ENCODE results near the gene MUL1. TPM values are rescaled to one million over a fixed set of nuclear protein-coding genes. Genes with fewer than 3 reads are reported as not detected.

Gene MUL1
- 10 to 100 TPM; 24.5 to 71.3 (median 42.7) TPM for total RNA-seq

GRCh38 chr1:20507564-20508410 is at the start of gene MUL1:
Gene MUL1, minus strand, starts transcription at chr1:20508151. Its CDS starts 127 bp downstream, at chr1:20508024.
- Histone ChIP-seq H3K4me3 (peak within 1 kb of the TSS; percentile 72 to 99 (median 82)), H3K27me3 (peaks cover 0 to 17% (median 2%) of the 10 kb centered on the region in 4 donors), H3K4me1 (peaks cover 31 to 46% (median 46%) of the 10 kb centered on the region in 4 donors), H3K9me3 (no peaks in the 10 kb centered on the region), H3K36me3 (peaks cover 0 to 23% (median 8%) of the 10 kb centered on the region in 4 donors), H3K27ac (replicated peaks in 1 of 4) (peak within 1 kb of the TSS; percentile 89 to 94 (median 89))
- DNase-seq (ENCODE audit: extremely low spot score): peak; percentile 99
- TF ChIP-seq EP300 (IDR thresholded peaks at IDR 0.05) (no peak), POLR2AphosphoS5 (IDR thresholded peaks at IDR 0.05) (peak; percentile 96), CTCF (IDR thresholded peaks at IDR 0.05) (no peak), POLR2A (IDR thresholded peaks at IDR 0.05; ENCODE audit: low read depth) (peak; percentile 64)
- intact Hi-C loops (cut with DNase I): no loop called here
- WGBS: 1% methylated on average over 27 of the region's 58 CpGs

DNA sequence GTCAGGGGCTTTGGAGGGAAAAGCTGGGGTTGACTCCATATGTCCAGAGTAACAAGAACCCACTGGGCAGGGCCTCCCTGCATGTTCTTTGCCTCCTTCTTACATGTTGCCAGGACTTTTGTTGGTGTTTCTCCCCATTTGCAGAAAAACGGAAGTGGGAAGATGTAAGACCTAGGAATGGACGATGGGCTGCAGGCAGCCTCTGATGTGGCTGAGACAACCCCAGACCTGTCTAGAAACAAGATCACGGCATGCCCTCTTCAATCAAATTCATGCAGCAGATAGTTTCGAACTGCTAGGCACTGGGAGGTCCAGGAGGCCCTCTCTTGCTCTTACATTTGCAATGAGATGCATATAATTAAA is 47.8 kb upstream of the MUL1 start:
- 83% methylated on average over 4 of the region's 4 CpGs for WGBS
- TF ChIP-seq EP300 (IDR thresholded peaks at IDR 0.05) (no peak), POLR2AphosphoS5 (IDR thresholded peaks at IDR 0.05) (no peak), CTCF (IDR thresholded peaks at IDR 0.05) (no peak), POLR2A (IDR thresholded peaks at IDR 0.05; ENCODE audit: low read depth) (no peak)
- H3K4me3 ChIP-seq: no peak overlapping the region

GRCh38 chr1:20555025-20555757 is 47.2 kb upstream of the MUL1 start:
- TF ChIP-seq EP300 (IDR thresholded peaks at IDR 0.05): no peak
- TF ChIP-seq CTCF (IDR thresholded peaks at IDR 0.05): no peak
- TF ChIP-seq POLR2AphosphoS5 (IDR thresholded peaks at IDR 0.05): no peak
- TF ChIP-seq POLR2A (IDR thresholded peaks at IDR 0.05; ENCODE audit: low read depth): no peak
- peak overlapping the region in 2 of 4 donors; percentile 23 to 46 for H3K27ac ChIP-seq (replicated peaks in 1 of 4)
- peaks cover 21 to 36% (median 32%) of the 10 kb centered on the region in 4 donors for H3K4me1 ChIP-seq
- intact Hi-C loops (cut with DNase I): no loop called here
- WGBS: 43% methylated on average over 7 of the region's 7 CpGs
- H3K36me3 ChIP-seq: no peaks in the 10 kb centered on the region
- no peak overlapping the region for H3K4me3 ChIP-seq
- peaks cover 0 to 72% (median 27%) of the 10 kb centered on the region in 4 donors for H3K27me3 ChIP-seq
- no peaks in the 10 kb centered on the region for H3K9me3 ChIP-seq
- DNase-seq (ENCODE audit: extremely low spot score): no peak

More for the DNA sequence above, 47.8 kb upstream of the MUL1 start:
- Histone ChIP-seq H3K36me3 (no peaks in the 10 kb centered on the region), H3K27ac (replicated peaks in 1 of 4) (no peak overlapping the region), H3K4me1 (peaks cover 21 to 36% (median 32%) of the 10 kb centered on the region in 4 donors), H3K27me3 (peaks cover 0 to 76% (median 27%) of the 10 kb centered on the region in 4 donors), H3K9me3 (no peaks in the 10 kb centered on the region)
- intact Hi-C loops (cut with DNase I): no loop called here
- DNase-seq (ENCODE audit: extremely low spot score): no peak

- intact Hi-C loops (cut with DNase I): no loop called here
- H3K27ac ChIP-seq (replicated peaks in 1 of 4): peak overlapping the region in 3 of 4 donors; percentile 43 to 74 (median 56)
These were observed 44.9 kb upstream of the MUL1 start for GRCh38 chr1:20552728-20553445.

More at GRCh38 chr1:20552728-20553445, 44.9 kb upstream of the MUL1 start:
- H3K27me3 ChIP-seq: peaks cover 0 to 87% (median 27%) of the 10 kb centered on the region in 4 donors
- no peak for DNase-seq (ENCODE audit: extremely low spot score)
- H3K4me3 ChIP-seq: peak overlapping the region; percentile 45 to 57 (median 50)
- H3K9me3 ChIP-seq: no peaks in the 10 kb centered on the region
- TF ChIP-seq CTCF (IDR thresholded peaks at IDR 0.05): no peak
- no peak for TF ChIP-seq POLR2AphosphoS5 (IDR thresholded peaks at IDR 0.05)
- no peak for TF ChIP-seq POLR2A (IDR thresholded peaks at IDR 0.05; ENCODE audit: low read depth)
- TF ChIP-seq EP300 (IDR thresholded peaks at IDR 0.05): no peak
- peaks cover 21 to 36% (median 30%) of the 10 kb centered on the region in 4 donors for H3K4me1 ChIP-seq
- WGBS: 1% methylated on average over 34 of the region's 82 CpGs
- no peaks in the 10 kb centered on the region for H3K36me3 ChIP-seq
